IPS DF 4.7 (cell line): ENCODE results near the gene CISH.
A peak's percentile ranks its signal among the peaks of the same experiment; 100 is the strongest.

Experiments
- DNase-seq: peaks from one replicate; pipeline ENCODE4 v3.0.0-alpha.2; 2013; ENCODE audit warnings: low spot score; ENCODE audit errors: extremely low read depth

Gene CISH

GRCh38 chr3:50572801-50573371 is 38.7 kb downstream of the CISH start:
- DNase-seq = no peak

DNA sequence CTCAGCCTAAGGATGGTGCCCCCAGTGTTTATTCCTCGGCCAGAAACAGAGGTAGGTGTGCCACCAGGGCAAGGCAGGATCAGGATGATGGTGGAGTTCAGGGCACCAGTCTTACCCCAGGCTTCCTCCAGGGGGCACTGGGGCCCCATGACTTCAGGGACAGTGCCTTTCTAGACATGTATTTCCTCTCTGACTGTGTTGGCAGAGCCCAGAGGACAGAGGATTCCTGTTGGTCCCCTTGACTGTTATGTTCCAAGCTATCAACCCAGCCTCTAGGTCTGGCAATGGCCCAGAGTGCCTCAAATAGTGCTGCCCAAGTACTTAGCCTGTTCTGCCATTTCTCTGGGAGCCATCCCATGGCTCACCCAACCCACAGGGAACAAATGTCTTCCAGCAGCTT is 39.4 kb downstream of the CISH start:
- no peak for DNase-seq

DNA sequence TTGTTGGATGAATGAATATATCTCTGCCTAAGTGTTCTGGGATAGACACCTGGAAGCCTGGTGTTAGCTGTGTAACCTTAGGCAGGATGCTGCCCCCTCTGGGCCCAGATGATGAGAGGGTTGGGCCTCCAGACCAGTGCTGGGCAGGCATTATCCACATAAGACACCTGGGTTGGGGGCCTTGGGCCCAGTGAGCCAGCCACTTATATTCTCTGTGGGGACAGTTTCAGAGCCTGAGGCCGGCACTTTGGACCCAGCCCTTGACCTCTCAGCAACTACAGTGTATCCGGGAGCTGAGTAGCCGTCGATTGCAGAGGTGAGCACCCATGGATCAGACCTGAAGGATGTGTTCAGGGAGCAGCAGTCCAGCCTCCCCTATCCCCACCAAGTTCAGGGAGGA is 40.1 kb downstream of the CISH start:
- DNase-seq = no peak

GRCh38 chr3:50570508-50571279 is 40.9 kb downstream of the CISH start:
- DNase-seq = no peak

DNA sequence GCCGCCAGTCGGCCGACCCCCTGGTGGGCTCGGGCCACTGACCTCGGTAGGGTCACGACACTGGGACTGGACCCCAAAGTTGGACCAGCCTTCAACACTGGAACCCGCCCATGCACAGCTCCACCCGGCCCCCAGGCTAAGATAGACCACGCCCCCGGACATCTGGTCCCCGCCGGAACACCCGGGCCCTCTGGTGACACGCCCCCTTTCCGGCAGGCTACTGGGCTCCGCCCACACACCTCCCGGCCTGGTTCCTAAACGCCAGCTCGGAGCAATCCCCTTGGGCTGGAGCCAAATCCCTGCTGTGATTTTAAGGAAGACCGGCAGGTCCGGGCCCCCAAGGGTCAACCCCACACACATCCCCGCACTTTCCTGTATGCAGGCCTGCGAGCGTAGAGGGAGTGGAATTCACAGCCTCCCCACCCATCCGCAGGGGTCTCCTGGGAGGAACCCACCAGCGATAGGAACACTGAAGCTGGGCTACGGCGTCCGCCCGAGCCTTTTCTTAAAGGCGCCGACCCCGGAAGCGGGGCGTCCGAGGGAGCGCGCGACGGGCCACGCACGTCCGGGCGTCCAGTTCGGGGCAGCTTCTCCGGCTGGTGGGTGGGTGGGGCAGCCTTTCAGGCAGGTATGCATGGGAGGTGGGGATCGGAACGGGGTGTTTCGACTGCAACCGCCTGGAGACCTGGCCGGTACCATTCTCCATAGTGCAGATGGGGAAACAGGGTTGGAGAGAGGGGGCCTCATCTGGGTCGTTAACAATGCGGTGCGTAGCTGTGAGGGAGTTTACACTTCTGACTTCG is 42.4 kb downstream of the CISH start, which contains the start of gene HEMK1:
HEMK1 (plus strand) TSS at position 576 of the 803 bp plus-strand sequence. CDS start 1,583 bp downstream, outside the sequence.
- peak; percentile 74 for DNase-seq

- DNase-seq = peak; percentile 78
Observed at GRCh38 chr3:50567386-50568167, 44.0 kb downstream of the CISH start, which contains the start of gene C3orf18. C3orf18 (minus strand) TSS chr3:50567747; CDS start chr3:50565699, 2,048 bp downstream.

GRCh38 chr3:50567011-50567385 is 44.6 kb downstream of the CISH start:
- DNase-seq = no peak

DNA sequence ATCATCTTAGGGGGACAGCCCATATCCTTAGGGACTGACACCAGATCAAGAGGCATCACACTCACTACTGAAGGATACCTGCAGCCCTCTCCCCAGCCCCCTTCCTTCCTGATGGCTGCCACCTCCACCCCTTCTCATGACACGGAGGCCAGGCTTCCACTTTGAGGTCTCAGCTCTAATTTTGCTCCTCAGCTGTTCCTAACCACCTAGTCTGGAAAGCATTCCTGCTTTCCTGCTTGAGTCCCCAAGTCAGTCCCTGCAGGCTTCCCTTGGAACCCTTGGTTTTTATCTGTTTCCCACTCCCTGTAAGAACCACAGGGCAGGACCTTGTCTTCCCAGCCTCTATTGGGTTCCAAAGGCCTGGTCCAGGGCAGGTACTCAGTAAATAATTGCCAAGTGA is 47.3 kb downstream of the CISH start:
- DNase-seq = no peak

- DNase-seq = no peak
Observed at GRCh38 chr3:50563867-50564266, 47.7 kb downstream of the CISH start.

- no peak for DNase-seq
Observed at GRCh38 chr3:50562861-50563260, 48.7 kb downstream of the CISH start.

- DNase-seq = no peak
Observed at GRCh38 chr3:50559702-50560101, 51.9 kb downstream of the CISH start.

GRCh38 chr3:50557915-50558314 is 53.7 kb downstream of the CISH start:
- no peak for DNase-seq

DNA sequence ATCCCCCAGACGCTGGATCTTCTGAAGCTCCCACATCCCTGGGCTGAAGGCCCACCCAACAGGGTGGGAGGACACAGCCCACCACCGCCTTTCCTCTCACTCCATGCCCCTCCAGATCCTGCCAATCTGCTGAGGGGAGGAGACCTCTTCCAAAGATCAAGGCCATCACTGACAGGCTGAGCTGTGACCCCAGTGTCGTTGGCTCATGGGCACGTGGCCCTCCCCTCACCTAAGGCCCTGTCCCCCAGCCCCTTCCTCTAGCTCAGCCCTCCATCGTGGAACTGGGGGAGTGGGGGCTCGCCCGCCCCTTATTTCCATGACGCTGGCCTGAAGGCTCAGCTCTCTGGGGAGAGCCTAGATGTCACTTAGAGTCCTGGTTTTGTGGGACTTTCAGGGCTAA is 54.5 kb downstream of the CISH start:
- DNase-seq = no peak
